Measurements from ENCODE around the gene TCN1. TPM values are rescaled to one million over a fixed set of nuclear protein-coding genes. Genes with fewer than 3 reads are reported as not detected.
A peak's percentile ranks its signal among the peaks of the same experiment; 100 is the strongest.

TCN1 gene
- total and polyA plus RNA-seq, 9 of the 15 experiments (the other 6 are each of a cell fraction or from before 2014, with no cell fraction given): 0.63 to 25.9 (median 8.0) TPM

GRCh38 chr11:59822989-59823566, 43.2 kb downstream of the TCN1 start:
- H3K9me3 ChIP-seq (replicated peaks; ENCODE audit: control insufficient read depth, insufficient read depth, low read depth, low read length): peaks cover 5% of the 10 kb centered on the region; the same call in 1 of the 2 replicates
- BruUV-seq (replicated peaks): no TSS peak
- 1% methylated on average over 9 of the region's 9 CpGs for WGBS (ENCODE audit: insufficient coverage, low coverage, missing lambda C conversion rate)
- in situ Hi-C loops (cut with MboI): loop anchor here (5.0 to 10.0 kb wide), 3 partner anchors 94 to 432 kb away; no protein-coding TSS in a partner anchor
- peak; percentile 42 to 86 (median 52) for DNase-seq (ENCODE audit: extremely low read depth in 1 of 4, low spot score in 3 of 4)
- H4K20me1 ChIP-seq (replicated peaks; ENCODE audit: control insufficient read depth, insufficient read depth, low read length): no peaks in the 10 kb centered on the region
- peak overlapping the region in 1 of 2 experiments; percentile 11; a peak in 1 of 4 replicates for H3K9ac ChIP-seq (ENCODE audit: insufficient read depth in 1 of 2, low read depth in 2 of 2, low read length in 2 of 2)
- no peaks in the 10 kb centered on the region for H3K36me3 ChIP-seq (ENCODE audit: control insufficient read depth, insufficient read depth, low read length)
- intact Hi-C loops (cut with micrococcal nuclease): loop anchor here (1.0 to 10.0 kb wide), 5 partner anchors 96 to 792 kb away; no protein-coding TSS in a partner anchor
- no peak overlapping the region for H3K4me2 ChIP-seq (ENCODE audit: insufficient read depth, low read length)
- FAIRE-seq: peak; percentile 91
- H3K4me3 ChIP-seq: no peak overlapping the region
- H3K9me1 ChIP-seq (ENCODE audit: control insufficient read depth, insufficient read depth, low read length): no peaks in the 10 kb centered on the region
- peak; percentile 96 for ATAC-seq
- peaks cover 0 to 2% of the 10 kb centered on the region in 2 experiments; a peak in 2 of 5 replicates for H3K4me1 ChIP-seq (replicated peaks in 1 of 2; ENCODE audit: control insufficient read depth in 2 of 2, insufficient read depth in 2 of 2, low read length in 2 of 2)
- H3K27ac ChIP-seq (ENCODE audit: extremely low read depth, low read depth, low read length): no peak overlapping the region; the same call in 2 of the 3 replicates
- ChIA-PET CTCF (ENCODE audit: low intra/inter-chr PET ratio) (interaction anchor here (0.6 to 2.6 kb wide), 5 partner anchors 95 to 428 kb away, joined by 3 to 17 read pairs (median 14); no protein-coding TSS in a partner anchor), POLR2A (no interaction called here)
- no peaks in the 10 kb centered on the region for H3K79me2 ChIP-seq (ENCODE audit: control insufficient read depth, insufficient read depth, low read length)
- H3K27me3 ChIP-seq (ENCODE audit: control insufficient read depth in 2 of 2, insufficient read depth in 2 of 2, low read length in 2 of 2): no peaks in the 10 kb centered on the region
- peak overlapping the region; percentile 85 for H2AFZ ChIP-seq (ENCODE audit: low read depth, low read length)
- no peak for TF ChIP-seq ZC3H8 (IDR thresholded peaks at IDR 0.05)
- no peak for TF ChIP-seq DNMT1 (IDR thresholded peaks at IDR 0.05)
- TF ChIP-seq CEBPG (CRISPR knock-in tag; IDR thresholded peaks at IDR 0.05): peak; percentile 91
- peak; percentile 95 to 98 for TF ChIP-seq CEBPG (tag; conservative IDR thresholded peaks at IDR 0.05 in 1 of 2, IDR thresholded peaks at IDR 0.05 in 1 of 2)
- no peak for TF ChIP-seq TOE1 (IDR thresholded peaks at IDR 0.05; ENCODE audit: borderline replicate concordance)
- TF ChIP-seq TOE1 (CRISPR knock-in tag; IDR thresholded peaks at IDR 0.05; ENCODE audit: borderline replicate concordance, low read depth): no peak
- TF ChIP-seq JUND (IDR thresholded peaks at IDR 0.05; ENCODE audit: borderline replicate concordance, low read depth, low read length): peak; percentile 54; the same call in 1 of the 2 replicates
- TF ChIP-seq JUND (tag; IDR thresholded peaks at IDR 0.05; ENCODE audit: borderline replicate concordance, low read depth, low read length): peak; percentile 52; the same call in 1 of the 3 replicates
- no peak for TF ChIP-seq HMG20B (CRISPR knock-in tag; IDR thresholded peaks at IDR 0.05)
- TF ChIP-seq CREB3L1 (IDR thresholded peaks at IDR 0.05; ENCODE audit: borderline replicate concordance, low read depth): no peak
- TF ChIP-seq ZFP1 (CRISPR knock-in tag; IDR thresholded peaks at IDR 0.05): no peak
- TF ChIP-seq HSF4 (CRISPR knock-in tag; IDR thresholded peaks at IDR 0.05; ENCODE audit: borderline replicate concordance): no peak
- no peak for TF ChIP-seq GTF2A2 (tag; IDR thresholded peaks at IDR 0.05)
- no peak for TF ChIP-seq ZNF583 (CRISPR knock-in tag; IDR thresholded peaks at IDR 0.05)
- TF ChIP-seq ZNF79 (CRISPR knock-in tag; IDR thresholded peaks at IDR 0.05; ENCODE audit: low read depth): no peak
- TF ChIP-seq ZNF280A (IDR thresholded peaks at IDR 0.05; ENCODE audit: low read depth, partially characterized antibody): no peak
- no peak for TF ChIP-seq MBD1 (CRISPR knock-in tag; IDR thresholded peaks at IDR 0.05)
- TF ChIP-seq ZNF124 (CRISPR knock-in tag; IDR thresholded peaks at IDR 0.05): no peak

All from K562 (cell line).